Tibial nerve (tissue), 3 donors: Measurements from ENCODE around the gene GPR63.

Experiments
- CTCF ChIP-seq, 5 experiments: fragments of 200-600 bp in 3 of 5; fragments of 450-650 bp in 2 of 5; sonication (generic) in 3 of 5; IDR thresholded peaks; one replicate each; pipeline ENCODE4 v1.5.1; 2016 to 2019; ENCODE audit warnings: antibody characterized with exemption in 5 of 5, mild to moderate bottlenecking in 3 of 5, moderate library complexity in 2 of 5
- POLR2A ChIP-seq, 2 donors: fragments of 450-650 bp; IDR thresholded peaks; one replicate each; pipeline ENCODE4 v1.6.1; 2017; ENCODE audit warnings: antibody characterized with exemption in 2 of 2, mild to moderate bottlenecking in 2 of 2, moderate library complexity in 2 of 2

- TF ChIP-seq CTCF (IDR thresholded peaks at IDR 0.05) (no peak), POLR2A (IDR thresholded peaks at IDR 0.05) (no peak)
Measured at GRCh38 chr6:96777113-96777512, 60.2 kb downstream of the GPR63 start.
